Measurements from ENCODE around the gene WBP4.

The WBP4 gene

DNA sequence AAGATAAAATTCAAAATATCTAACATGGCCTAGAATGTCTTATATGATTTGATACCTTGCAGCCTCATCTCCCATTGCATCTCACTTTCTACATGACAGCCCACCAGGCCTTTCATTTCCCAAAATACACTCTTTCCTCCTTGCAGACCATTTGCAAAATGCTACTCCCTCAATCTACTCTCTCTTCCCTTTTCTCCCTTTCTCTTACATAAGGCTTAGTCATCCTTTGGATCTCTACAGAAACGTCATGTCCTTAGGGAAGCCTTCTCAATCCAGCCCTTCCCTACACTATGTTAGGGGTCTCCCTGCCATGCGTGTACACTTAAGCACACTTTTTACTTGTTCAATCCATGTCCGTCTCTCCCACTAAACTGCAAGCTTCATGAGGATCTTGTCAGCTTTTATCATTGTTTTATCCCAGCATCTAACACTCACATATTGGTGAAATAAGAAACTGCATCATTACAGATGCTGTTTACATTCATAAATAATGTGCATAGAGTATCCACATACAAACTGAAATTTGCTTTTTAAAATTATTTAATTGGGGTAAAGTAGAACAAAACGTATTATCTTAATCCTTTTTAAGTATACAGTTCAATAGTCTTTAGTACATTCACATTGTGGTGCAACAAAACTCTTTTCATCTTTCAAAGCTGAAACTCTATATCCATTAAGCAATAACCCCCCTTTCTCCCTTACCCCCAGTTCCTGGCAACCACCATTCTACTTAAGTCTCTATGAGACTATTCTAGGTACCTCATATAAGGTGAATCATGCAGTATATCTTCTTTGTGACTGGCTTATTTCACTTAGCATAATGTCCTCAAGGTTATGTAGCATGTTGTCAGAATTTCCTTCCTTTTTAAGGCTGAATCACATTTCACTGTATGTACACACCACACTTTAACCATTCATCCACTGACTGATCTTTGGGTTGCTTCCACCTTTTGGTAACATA is 11.5 kb upstream of the WBP4 start:
- no peak for DNase-seq

DNA sequence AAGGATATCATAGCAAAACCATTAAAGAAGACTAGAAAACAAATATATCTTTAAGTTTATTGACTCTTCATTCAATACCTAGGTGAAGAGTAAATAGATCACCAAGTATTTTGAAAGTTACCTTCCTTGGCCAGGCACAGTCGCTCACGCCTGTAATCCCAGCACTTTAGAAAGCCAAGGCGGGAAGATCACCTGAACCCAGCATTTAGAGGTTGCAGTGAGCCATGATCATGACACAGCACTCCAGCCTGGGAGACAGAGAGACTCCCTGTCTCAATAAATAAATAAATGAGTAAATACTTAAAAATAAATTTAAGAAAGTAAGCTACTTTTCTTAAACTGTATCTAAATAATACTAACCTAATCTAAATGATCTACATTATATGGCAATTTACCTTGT is 8.9 kb upstream of the WBP4 start:
- DNase-seq = no peak

DNA sequence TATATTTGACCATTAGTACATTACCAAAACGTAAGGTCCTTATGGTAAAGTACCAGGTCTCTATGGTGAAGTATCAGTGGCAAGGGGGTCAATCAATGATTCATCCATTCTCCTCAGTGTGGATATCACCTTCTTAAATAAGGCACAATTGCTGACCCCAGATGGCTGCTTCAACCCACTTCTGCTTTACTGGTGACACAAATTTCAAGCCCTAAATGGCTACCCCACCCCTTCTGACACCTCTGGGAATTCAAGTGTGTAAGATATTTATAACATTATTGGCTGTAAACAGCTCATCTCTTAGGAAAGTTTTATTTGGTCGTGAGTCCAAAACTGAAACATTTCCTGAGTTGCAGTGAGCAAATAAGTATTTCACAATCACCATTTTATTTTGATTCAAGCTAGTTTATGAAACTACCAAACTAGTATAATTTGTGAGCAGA is 7.9 kb upstream of the WBP4 start:
- no peak for DNase-seq

DNA sequence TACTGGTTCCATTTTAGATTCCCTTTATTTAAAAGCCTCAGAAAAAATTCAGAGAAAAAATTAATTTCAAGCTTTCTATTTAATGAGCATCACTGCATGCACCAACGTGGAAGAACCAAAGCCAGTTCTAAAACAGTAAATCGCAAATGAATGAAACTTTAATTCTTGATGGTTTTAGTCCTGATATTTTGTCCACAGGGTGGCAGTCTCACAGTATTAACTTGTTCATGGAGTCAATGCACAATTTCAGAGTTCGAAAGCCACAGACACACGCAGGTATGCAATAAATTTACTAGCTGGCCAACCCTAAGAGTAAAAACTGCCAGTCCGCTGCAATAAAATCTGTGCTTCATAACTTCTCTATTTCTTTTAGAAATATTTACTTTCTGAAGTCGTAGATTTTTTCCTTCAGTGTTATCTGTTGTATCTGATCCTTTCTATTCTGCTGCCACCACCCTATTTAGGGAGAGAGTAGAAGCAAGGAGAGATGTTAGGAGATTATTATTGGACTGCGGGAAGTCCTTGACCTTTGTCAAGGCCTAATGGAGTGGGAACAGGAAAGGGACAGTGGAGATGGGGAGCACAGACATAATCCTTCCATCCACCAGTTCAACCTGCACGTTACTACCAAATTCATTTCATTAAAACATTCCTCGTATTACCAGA is 7.0 kb upstream of the WBP4 start:
- peak in 1 of 2 experiments; percentile 18 for DNase-seq

DNA sequence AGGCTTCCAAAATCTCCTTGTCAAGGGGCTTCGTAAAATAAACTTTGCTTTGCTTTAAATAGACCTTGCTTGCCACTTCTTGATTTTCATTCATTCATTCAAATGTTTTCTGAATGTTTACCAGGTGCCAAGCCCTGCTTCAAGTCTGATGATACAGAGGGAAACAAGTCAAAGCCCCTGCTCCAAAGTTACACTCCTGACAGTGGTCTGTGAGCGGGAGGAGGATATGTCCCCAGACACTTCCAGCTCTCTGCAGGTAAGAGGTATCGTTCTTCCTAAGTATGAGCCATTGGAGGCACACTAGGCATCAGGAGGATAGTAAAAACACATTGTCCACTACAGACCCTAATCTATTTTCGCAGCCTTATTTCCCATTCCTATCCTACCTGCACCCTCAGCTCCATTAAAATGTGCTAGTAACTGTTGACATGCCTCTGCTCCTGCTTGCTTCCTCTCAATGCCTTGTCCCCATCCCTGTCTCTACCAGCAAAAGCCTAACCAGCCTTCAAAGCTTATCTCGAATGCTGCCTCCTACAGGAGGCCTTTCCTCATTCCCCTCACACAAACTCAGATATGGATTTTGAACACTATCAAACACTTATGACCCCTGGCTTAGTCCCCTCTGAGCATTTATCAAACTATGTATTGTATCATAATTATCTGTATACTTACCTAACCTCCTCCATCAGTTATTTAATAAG is 6.2 kb upstream of the WBP4 start:
- no peak for DNase-seq

DNA sequence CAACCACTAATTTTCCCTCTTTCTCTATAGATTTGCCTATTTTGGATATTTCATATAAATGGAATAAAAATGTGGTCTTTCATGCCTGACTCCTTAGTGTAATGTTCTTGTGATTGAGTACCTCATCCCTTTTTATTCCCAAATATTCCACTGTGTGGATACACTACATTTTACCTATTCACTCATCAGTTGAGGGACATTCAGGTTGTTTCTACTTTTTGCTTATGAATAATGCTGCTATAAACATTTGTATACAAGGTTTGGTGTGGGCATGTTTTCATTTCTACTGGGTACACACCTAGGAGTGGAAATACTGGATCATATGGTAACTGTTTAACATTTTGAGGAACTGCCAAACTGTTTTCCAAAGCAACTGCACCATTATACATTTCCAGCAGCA is 5.1 kb upstream of the WBP4 start:
- no peak for DNase-seq

DNA sequence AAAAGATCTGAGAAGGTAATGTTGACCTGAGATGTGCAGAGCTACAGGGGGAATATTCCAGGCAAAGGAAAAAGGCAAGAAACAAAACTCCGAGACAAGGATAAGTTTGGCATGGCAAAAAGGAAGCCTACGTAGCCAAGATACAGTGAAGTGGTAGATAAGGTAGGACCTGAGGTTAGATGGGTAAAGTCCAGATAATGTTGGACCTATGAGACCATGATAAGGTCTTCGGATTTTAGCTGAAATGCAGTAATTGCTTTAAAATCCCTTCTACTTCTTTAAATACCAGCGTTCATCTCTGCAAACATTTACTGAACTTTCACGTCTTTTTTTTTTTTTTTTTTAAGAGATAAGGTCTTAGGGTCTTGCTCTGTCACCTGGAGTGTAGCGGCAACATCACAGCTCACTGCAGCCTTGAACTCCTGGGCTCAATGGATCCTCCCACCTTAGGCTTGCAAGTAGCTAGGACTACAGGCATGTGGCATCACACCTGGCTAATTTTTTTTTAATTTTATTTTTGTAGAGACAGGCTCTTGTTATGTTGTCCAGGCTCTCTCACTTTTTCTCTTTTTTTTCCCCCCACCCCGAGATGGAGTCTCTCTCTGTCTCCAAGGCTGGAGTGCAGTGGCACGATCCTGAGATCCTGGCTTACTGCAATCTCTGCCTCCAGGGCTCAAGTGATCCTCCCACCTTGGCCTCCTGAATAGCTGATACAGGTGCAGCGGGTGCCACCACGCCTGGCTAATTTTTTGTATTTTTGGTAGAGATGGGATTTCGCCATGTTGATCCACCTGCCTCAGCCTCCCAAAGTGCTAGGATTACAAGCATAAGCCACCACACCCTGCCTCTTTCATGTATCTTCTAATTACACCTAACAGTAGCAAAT is 4.2 kb upstream of the WBP4 start:
- DNase-seq = no peak

DNA sequence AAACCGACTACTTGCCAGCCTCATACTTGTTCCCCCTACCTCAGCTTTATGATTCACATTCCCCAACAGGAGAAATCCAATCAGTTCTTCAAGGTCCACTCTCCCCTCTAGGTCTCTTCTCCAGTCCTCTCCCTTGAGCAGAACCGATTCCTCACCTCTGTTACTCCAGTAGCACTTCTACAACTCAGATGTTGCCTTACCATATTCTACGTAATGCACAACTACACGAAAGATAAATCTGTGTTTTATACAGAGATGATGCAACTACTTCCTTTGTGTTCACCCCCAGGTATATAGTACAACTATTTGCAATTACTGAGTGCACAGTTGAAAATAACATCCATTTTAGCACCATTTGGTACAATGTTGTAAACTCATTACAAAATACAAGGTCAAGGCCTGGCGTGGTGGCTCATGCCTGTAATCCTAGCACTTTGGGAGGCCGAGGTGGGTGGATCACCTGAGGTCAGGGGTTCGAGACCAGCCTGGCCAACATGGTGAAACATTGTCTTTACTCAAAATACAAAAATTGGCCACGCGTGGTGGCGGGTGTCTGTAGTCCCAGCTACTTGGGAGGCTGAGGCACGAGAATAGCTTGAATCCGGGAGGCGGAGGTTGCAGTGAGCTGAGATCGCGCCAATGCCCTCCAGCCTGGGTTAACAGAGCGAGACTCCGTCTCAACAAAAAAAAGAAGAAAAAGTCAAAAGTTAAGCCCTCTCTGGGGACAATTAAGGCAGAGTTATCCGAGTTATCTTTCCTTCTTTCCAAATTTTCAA is 2.8 kb upstream of the WBP4 start:
- DNase-seq = no peak

DNA sequence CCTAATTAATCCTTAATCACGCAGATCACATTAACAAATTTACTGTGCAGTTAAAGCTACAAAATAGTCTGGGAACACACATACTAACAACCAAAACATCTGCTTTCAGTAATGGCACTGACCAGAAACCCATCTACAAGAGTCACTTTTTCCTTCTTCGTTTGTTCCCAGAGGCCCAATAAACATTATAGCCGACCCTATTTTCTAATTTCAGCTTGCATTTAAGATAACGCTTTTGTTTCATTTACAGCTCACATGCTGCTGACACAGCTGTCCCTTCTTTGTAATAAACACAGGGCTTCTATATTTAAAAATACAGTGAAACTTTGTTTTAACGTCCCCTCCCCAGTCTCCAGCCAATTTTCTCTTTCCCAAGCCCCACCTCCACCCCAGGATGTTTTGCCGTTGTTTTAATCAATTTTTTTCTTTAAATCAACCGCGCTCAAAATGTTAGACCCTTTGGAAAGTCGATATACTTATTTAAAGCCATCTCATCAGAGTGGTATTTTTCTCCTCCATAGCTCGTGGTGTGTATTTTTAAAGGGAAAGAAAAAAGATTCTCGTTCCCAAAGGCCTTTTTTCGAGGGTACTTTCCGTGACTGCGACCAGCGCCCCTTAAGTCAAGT is 1.7 kb upstream of the WBP4 start:
- DNase-seq = no peak

DNA sequence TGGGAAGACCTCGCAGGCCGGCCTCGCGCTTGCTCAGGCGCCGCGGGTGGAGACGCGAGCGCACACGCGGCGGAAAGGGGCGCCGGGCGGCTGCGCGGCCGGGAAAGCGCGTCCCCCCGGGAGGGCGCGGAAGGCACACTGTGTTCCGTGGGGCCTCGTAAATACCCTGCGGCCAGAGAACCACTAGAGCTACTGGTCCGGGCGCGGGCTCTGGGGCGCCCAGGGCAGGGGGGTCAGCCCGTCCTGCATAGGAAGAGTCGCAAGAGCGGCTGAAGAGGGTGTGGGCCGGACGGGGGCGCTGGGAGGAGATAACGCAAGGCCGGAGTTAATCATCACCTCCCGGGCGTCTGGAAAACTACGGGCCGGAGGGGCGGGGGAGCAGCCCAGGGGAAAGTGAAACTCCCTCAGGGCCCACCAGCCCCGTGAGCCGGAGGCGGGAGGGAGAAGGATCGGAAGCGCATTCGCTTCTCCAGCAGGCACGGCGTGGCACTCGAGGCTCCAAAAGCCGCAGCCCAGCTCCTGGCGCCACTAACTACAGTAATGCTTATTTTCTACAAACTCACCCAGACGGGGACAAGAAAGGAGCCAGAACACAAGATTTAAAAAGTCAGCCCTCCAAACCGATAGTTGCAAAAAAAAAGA is 1.1 kb upstream of the WBP4 start:
- peak; percentile 79 to 85 for DNase-seq

DNA sequence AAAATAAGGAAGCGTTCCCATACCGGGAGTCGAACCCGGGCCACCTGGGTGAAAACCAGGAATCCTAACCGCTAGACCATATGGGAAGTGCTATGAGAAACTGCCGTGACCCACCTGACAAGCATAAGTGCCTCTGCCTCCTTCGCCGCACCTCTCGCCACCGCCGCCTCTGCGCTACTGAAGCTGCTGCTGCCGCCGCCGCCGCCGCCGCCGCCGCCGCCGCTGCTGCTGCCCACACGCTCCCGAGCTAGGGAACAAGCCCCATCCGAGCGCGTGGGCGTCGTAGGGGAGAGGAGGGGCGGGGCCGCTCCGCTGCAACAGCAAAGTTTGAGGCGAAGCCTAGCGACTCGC is 610 bp upstream of the WBP4 start:
- peak; percentile 87 to 88 for DNase-seq

DNA sequence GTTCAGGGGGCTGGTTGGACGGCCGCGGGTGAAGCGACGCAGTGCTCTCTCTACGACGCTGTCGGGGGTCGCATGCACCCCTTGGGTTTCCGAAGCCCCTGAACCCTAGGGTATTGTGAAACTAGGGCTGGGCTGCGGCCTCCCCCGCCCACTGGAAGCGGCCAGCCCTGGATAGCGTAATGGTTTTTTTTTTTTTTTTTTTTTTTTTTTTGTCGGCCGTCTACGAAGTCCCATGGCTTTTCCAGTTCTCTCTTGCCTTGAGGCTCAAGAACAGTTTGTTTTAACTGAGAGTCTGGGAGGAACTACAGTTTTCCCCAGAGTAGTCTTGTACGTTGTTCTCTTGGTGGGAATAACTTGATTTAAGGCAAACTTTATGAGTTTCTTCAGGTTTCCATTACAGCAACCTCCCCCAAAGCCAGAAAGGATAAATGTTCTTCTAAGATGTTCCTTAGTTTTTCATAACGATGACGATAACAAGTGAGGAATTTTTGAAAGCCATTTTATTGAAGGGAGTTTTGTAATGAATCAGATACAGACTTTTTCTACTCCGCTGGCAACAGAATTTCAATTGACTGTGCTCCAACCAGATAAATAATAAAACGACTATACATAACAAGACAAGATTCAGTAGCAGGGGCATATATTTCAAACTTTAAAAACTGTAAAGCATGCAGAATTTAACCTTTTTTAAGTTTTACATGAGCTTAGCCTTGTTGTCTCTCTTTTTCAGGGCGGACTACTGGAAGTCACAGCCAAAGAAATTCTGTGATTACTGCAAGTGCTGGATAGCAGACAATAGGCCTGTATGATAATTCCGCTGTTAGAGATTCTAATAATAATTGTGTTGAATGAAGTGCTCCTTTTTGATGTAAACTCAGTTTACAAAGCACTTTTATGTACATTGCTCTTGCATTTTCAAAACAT is 867 bp downstream of the WBP4 start:
- no peak for DNase-seq

DNA sequence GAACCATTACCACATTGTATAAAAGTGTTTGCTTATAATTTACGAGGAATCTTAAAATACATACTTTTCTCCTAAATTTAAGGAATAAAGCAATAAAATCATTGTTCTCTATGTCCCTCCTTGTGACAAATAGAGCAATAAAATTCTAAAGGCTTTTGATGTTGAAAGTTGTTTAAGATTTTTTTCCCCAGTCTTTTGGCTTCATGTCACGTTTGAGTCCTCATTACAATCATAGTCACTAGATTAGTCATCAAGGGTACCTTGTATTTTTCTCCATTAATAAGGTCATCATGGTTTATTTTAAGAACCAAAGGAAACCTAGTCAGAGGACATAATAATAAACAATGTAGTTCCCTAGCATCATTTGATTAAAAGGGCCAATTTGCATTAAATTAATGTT is 3.2 kb downstream of the WBP4 start:
- no peak for DNase-seq

DNA sequence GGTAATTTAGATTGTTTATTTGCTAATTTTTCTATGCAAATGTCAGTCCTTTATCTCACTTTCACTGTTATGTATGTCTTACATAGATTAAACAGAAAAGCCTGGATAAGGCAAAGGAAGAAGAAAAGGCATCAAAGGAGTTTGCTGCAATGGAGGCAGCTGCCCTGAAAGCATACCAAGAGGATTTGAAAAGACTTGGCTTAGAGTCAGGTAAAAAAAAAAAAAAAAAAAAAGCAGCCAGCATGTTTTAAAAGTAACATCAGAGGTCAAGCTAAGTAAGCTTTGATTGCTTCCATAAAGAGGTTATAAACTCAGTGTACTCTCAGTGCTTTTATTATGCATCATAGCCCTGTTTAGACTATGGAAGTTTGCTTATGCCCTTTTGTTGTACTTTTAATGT is 3.8 kb downstream of the WBP4 start:
- no peak for DNase-seq

DNA sequence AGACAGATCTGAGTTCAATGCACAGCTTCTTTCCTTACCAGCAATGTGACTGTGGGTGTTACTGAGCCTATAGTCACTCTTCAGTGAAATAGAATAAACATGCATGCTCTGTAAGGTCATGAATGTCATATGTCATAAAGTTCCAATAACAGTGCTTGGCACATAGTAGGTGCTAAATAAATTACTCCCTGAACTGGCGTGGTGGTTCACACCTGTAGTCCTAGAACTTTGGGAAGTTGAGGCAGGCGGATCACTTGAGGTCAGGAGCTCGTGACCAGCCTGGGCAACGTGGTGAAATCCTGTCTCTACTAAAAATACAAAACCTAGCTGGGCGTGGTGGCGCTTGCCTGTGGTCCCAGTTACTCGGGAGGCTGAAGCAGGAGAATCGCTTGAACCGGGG is 13.2 kb downstream of the WBP4 start:
- no peak for DNase-seq

DNA sequence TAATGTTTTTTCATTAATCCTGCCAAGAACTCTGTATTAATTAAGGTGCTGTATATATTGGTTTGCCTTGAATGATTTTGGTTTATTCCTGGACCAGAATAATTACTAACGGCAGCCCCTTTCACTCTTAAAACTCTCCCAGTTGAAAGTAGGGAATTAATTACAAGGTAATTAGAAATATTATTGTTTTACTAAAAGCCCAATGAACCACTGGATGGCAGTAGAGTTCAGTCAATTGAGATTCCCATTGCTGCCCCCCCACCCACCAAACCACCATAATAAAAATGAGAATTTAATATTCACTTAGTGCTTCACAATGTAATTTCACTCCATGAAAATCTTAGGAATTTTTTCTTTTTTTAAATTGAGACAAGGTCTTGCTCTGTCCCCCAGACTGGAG is 13.7 kb downstream of the WBP4 start:
- no peak for DNase-seq

DNA sequence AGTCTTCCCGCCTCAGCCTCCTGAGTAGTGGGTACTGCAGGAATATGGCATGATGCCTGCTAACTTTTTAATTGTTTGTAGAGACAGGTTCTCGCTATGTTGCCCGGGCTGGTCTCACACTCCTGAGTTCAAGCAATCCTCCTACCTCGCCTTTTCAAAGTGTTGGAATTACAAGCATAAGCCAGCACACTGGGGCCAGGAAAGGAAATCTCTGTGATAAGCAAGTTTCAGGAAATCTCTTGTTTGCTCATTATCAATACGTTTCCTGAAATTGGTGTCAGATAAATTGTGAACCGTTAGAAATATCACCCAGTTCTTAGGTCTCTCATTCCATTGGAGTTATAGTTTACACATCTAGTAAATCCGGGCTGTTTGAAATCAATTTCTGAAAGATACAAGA is 14.2 kb downstream of the WBP4 start:
- no peak for DNase-seq

DNA sequence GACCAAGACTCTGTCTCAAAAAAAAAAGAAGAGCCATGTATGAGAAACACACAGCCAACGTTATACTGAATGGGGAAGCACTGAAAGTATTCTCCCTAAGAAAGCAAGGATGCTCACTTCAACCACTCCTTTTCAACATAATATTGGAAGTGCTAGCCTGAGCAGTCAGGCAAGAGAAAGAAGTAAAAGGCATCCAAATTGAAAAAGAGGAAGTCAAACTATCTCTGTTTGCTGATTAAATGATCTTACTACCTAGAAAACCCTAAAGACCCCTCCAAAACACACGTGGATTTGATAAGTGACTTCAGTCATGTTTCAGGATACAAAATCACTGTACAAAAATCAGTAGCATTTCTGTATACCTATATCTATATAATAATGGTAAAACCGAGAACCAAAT is 16.2 kb downstream of the WBP4 start:
- no peak for DNase-seq

DNA sequence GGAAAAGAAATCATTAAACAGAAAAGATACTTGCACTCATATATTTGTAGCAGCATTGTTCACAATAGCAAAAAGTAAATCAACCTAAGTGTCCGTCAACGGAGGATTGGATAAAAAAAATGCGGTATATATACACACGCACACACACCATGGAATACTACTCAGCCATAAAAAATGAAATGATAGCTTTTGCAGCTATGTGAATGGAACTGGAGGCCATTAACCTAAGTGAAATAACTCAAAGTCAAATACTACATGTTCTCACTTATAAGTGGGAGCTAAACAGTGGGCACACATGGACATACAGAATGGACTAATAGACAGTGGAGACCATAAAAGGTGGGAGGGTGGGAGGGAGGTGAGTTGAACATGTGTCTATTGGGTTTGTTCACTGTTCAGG is 18.4 kb downstream of the WBP4 start:
- no peak for DNase-seq
